ENCODE results near the gene MAP2K1.
"Not testable (repeated sequence)": the region's sequence is repeated elsewhere in the genome, so short reads cannot be mapped to it uniquely, and the experiment has no call there.

The MAP2K1 gene

DNA sequence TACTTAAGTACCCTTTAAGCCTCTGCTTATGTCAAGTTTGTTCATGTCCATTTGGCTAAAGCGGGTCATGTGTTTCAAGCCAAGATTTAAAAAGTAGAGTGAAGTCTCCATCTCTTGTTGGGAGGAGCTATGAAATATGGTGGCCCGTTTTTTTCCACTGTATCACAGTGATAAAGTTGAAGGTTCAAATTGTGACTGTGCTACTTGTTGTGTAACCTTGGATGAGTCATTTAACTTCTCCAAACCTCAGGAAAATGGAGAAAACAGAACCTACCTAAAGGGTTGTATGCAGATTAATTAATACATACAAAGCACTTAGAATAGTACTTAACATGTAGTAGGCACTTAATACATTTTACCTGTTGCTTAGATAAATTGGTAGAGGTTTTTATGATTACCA lies 67.4 kb downstream of the MAP2K1 start:
- Histone ChIP-seq H3K79me2 (ENCODE audit: low read length) (no peaks in the 10 kb centered on the region), H3K9me3 (replicated peaks; ENCODE audit: insufficient read depth, low read length) (no peaks in the 10 kb centered on the region)

DNA sequence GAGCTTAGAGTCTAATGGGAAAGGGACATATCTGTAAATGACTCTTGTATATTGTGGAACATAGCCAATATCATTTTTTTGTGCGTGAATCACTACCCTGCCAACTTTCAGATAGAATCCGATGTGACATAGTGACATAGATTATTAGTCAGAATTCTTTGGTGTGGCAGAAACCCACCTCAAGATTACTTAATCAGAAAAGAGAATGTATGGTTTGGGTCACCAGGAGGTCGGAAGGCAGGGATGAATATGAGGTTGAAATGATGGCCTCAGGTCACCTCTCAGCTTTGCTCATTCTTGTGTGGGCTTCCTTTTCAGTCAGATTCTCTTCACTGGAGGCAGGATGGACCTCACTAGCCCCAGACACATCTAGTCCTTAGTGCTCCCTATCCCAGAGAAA lies 69.5 kb downstream of the MAP2K1 start:
- H3F3A ChIP-seq (ENCODE audit: insufficient read depth, low read length), result no peaks in the 10 kb centered on the region
- no peaks in the 10 kb centered on the region for H3K4me1 ChIP-seq (ENCODE audit: low read length)
- H3K9me2 ChIP-seq (replicated peaks; ENCODE audit: insufficient read depth, low read length), result no peaks in the 10 kb centered on the region
- TF ChIP-seq EZH2phosphoT487 (IDR thresholded peaks at IDR 0.05; ENCODE audit: low read length) (no peak), EZH2 (optimal IDR thresholded peaks at IDR 0.05; ENCODE audit: low read depth, low read length) (no peak)
- TF ChIP-seq, protein P1, sequence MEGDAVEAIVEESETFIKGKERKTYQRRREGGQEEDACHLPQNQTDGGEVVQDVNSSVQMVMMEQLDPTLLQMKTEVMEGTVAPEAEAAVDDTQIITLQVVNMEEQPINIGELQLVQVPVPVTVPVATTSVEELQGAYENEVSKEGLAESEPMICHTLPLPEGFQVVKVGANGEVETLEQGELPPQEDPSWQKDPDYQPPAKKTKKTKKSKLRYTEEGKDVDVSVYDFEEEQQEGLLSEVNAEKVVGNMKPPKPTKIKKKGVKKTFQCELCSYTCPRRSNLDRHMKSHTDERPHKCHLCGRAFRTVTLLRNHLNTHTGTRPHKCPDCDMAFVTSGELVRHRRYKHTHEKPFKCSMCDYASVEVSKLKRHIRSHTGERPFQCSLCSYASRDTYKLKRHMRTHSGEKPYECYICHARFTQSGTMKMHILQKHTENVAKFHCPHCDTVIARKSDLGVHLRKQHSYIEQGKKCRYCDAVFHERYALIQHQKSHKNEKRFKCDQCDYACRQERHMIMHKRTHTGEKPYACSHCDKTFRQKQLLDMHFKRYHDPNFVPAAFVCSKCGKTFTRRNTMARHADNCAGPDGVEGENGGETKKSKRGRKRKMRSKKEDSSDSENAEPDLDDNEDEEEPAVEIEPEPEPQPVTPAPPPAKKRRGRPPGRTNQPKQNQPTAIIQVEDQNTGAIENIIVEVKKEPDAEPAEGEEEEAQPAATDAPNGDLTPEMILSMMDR (IDR thresholded peaks at IDR 0.05; ENCODE audit: low read length), result no peak
- no peaks in the 10 kb centered on the region for H3K79me2 ChIP-seq (ENCODE audit: low read length)
- H3K9ac ChIP-seq (ENCODE audit: low read length), result no peak overlapping the region
- H3K27me3 ChIP-seq (replicated peaks; ENCODE audit: insufficient read depth, low read length), result no peaks in the 10 kb centered on the region
- no peak overlapping the region for H3K27ac ChIP-seq (ENCODE audit: low read length)
- no peak overlapping the region for H2AFZ ChIP-seq (ENCODE audit: low read length)
- H3K4me2 ChIP-seq (ENCODE audit: low read depth, low read length), result no peak overlapping the region
- no peaks in the 10 kb centered on the region for H3K36me3 ChIP-seq (replicated peaks; ENCODE audit: insufficient read depth, low read length)
- DNase-seq, result no peak
- no peaks in the 10 kb centered on the region for H3K9me3 ChIP-seq (replicated peaks; ENCODE audit: insufficient read depth, low read length)
- H4K20me1 ChIP-seq (ENCODE audit: insufficient read depth, low read length), result 0 out of 2 replicates have a peak, but pooled peaks cover 3% of the 10 kb centered on the region
- H3K4me3 ChIP-seq (ENCODE audit: low read length), result no peak overlapping the region

More for the DNA sequence above, 67.4 kb downstream of the MAP2K1 start:
- no peak overlapping the region for H3K9ac ChIP-seq (ENCODE audit: low read length)
- no peaks in the 10 kb centered on the region for H4K20me1 ChIP-seq (ENCODE audit: insufficient read depth, low read length)
- no peak for DNase-seq
- H3K27ac ChIP-seq (ENCODE audit: low read length), result no peak overlapping the region
- no peak overlapping the region for H3K4me2 ChIP-seq (ENCODE audit: low read depth, low read length)
- H3K9me2 ChIP-seq (replicated peaks; ENCODE audit: insufficient read depth, low read length), result no peaks in the 10 kb centered on the region
- H3F3A ChIP-seq (ENCODE audit: insufficient read depth, low read length), result no peaks in the 10 kb centered on the region
- no peak overlapping the region for H2AFZ ChIP-seq (ENCODE audit: low read length)
- H3K4me1 ChIP-seq (ENCODE audit: low read length), result no peaks in the 10 kb centered on the region
- no peaks in the 10 kb centered on the region for H3K36me3 ChIP-seq (replicated peaks; ENCODE audit: insufficient read depth, low read length)
- H3K4me3 ChIP-seq (ENCODE audit: low read length), result no peak overlapping the region
- TF ChIP-seq EZH2phosphoT487 (IDR thresholded peaks at IDR 0.05; ENCODE audit: low read length) (no peak), EZH2 (optimal IDR thresholded peaks at IDR 0.05; ENCODE audit: low read depth, low read length) (no peak)
- TF ChIP-seq, protein P1 (IDR thresholded peaks at IDR 0.05; ENCODE audit: low read length), result no peak
- H3K27me3 ChIP-seq (replicated peaks; ENCODE audit: insufficient read depth, low read length), result no peaks in the 10 kb centered on the region

DNA sequence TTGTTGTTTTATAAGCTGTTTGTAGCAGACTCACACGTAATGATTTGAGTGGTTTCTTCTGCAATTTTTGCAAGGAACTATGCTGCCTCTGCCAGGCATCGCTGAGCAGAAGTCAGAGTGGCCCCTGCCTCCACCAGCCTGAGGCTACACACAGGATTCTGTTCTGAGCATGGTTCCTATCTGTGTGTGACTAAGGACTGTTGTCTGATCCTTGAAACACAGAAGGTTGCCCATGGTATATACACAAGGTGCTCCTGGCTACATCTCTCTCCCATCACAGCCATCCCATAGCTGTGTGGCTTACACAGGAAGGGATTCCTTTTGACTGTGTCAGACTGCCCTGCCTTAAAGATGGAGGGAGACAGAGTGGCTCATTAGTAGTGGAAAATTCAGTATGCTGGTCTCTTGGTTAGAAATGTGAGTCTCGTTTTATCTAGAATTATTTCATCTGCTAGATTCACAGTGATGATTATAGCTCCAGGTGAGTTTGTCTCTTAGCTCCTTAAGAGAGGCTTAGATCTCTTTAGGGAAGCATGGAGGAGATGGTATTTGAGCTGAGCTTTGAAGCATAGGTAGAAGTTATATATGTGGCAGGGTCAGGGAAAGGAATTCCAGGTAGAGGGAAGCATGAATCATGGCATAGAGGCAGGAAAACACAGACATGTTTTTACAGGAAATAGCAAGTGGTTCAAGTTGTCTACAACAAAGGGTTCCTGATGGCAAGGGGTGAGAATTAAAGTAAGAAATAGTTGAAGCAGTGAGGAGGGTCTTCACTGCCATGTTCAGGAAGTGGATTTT lies 73.3 kb downstream of the MAP2K1 start:
- no peak overlapping the region for H3K27ac ChIP-seq (ENCODE audit: low read length)

DNA sequence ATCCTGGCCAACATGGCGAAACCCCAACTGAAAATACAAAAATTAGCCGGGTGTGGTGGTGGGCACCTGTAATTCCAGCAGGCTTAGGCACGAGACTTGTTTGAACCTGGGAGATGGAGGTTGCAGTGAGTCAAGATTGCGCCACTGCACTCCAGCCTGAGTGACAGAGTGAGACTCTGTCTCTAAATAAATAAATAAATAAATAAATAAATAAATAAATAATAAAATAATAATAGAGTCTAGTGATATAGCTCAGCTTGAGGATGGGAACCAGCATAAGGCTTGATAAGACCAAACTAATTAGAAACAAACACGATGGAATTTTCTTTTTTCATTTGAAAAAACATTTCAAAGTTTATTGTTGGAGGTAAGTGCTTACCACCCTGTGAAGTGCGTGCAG lies 74.6 kb downstream of the MAP2K1 start:
- H3K36me3 ChIP-seq (replicated peaks; ENCODE audit: insufficient read depth, low read length); H3K4me2 ChIP-seq (ENCODE audit: low read depth, low read length); H3K9ac ChIP-seq (ENCODE audit: low read length): not testable (repeated sequence)

More for the DNA sequence above, 73.3 kb downstream of the MAP2K1 start:
- no peak overlapping the region for H3K4me2 ChIP-seq (ENCODE audit: low read depth, low read length)
- H3K4me1 ChIP-seq (ENCODE audit: low read length), result no peaks in the 10 kb centered on the region
- H3K9ac ChIP-seq (ENCODE audit: low read length), result no peak overlapping the region
- H3K79me2 ChIP-seq (ENCODE audit: low read length), result no peaks in the 10 kb centered on the region
- no peaks in the 10 kb centered on the region for H3F3A ChIP-seq (ENCODE audit: insufficient read depth, low read length)
- no peaks in the 10 kb centered on the region for H3K27me3 ChIP-seq (replicated peaks; ENCODE audit: insufficient read depth, low read length)
- no peak overlapping the region for H2AFZ ChIP-seq (ENCODE audit: low read length)
- H4K20me1 ChIP-seq (ENCODE audit: insufficient read depth, low read length), result 0 out of 2 replicates have a peak, but pooled peaks cover 3% of the 10 kb centered on the region
- no peaks in the 10 kb centered on the region for H3K9me3 ChIP-seq (replicated peaks; ENCODE audit: insufficient read depth, low read length)
- H3K4me3 ChIP-seq (ENCODE audit: low read length), result no peak overlapping the region
- TF ChIP-seq EZH2 (optimal IDR thresholded peaks at IDR 0.05; ENCODE audit: low read depth, low read length), result no peak
- TF ChIP-seq EZH2phosphoT487 (IDR thresholded peaks at IDR 0.05; ENCODE audit: low read length), result no peak
- TF ChIP-seq, protein P1 (IDR thresholded peaks at IDR 0.05; ENCODE audit: low read length), result no peak
- H3K36me3 ChIP-seq (replicated peaks; ENCODE audit: insufficient read depth, low read length), result no peaks in the 10 kb centered on the region
- no peaks in the 10 kb centered on the region for H3K9me2 ChIP-seq (replicated peaks; ENCODE audit: insufficient read depth, low read length)
- DNase-seq, result no peak

More for the DNA sequence above, 74.6 kb downstream of the MAP2K1 start:
- H3K79me2 ChIP-seq (ENCODE audit: low read length); H3K4me3 ChIP-seq (ENCODE audit: low read length); H3K9me2 ChIP-seq (replicated peaks; ENCODE audit: insufficient read depth, low read length); H3K4me1 ChIP-seq (ENCODE audit: low read length); H4K20me1 ChIP-seq (ENCODE audit: insufficient read depth, low read length); H2AFZ ChIP-seq (ENCODE audit: low read length); H3K27ac ChIP-seq (ENCODE audit: low read length); H3K9me3 ChIP-seq (replicated peaks; ENCODE audit: insufficient read depth, low read length); H3K27me3 ChIP-seq (replicated peaks; ENCODE audit: insufficient read depth, low read length); DNase-seq; H3F3A ChIP-seq (ENCODE audit: insufficient read depth, low read length): not testable (repeated sequence)
